GM13977 (cell line): Measurements from ENCODE around the gene LIPH.

ENCODE experiments used
- DNase-seq: peaks from one replicate; pipeline ENCODE4 v3.0.0; 2012; ENCODE audit warnings: low spot score
- CTCF ChIP-seq: IDR thresholded peaks from 2 replicates; pipeline ENCODE4 v1.5.1; 2012; ENCODE audit warnings: mild to moderate bottlenecking, control low read depth; ENCODE audit not compliant: insufficient read depth; ENCODE audit errors: extremely low read depth, missing control alignments
- in situ Hi-C: fragments of 300-500 bp; cut with MboI; formaldehyde crosslinking; loops from one replicate; pipeline ENCODE4 v1.12.0; 2022; ENCODE audit warnings: low sequenced_read_pairs, low pct_unique_long_range_greater_than_20kb, mixed read lengths, inconsistent platforms; ENCODE audit not compliant: unreplicated experiment

The LIPH gene

GRCh38 chr3:185502987-185503386, 49.4 kb downstream of the LIPH start:
- no peak for TF ChIP-seq CTCF
- in situ Hi-C loops, result no loop called here

GRCh38 chr3:185498503-185499396, 53.6 kb downstream of the LIPH start, which contains the start of gene TMEM41A:
Gene TMEM41A, minus strand, starts transcription at chr3:185499035. Its CDS starts 74 bp downstream, at chr3:185498961.
- in situ Hi-C loops, result no loop called here
- peak; percentile 96 for DNase-seq

More at GRCh38 chr3:185502987-185503386, 49.4 kb downstream of the LIPH start:
- no peak for DNase-seq

GRCh38 chr3:185490241-185490640, 62.1 kb downstream of the LIPH start:
- TF ChIP-seq CTCF, result no peak
- in situ Hi-C loops, result no loop called here
- no peak for DNase-seq

More at GRCh38 chr3:185498503-185499396, 53.6 kb downstream of the LIPH start, which contains the start of gene TMEM41A:
- no peak for TF ChIP-seq CTCF

GRCh38 chr3:185489462-185489861, 62.9 kb downstream of the LIPH start:
- in situ Hi-C loops, result no loop called here
- no peak for DNase-seq
- no peak for TF ChIP-seq CTCF

- no peak for TF ChIP-seq CTCF
- in situ Hi-C loops, result no loop called here
- no peak for DNase-seq
These were observed 63.9 kb downstream of the LIPH start for GRCh38 chr3:185488465-185488864.

GRCh38 chr3:185486394-185486793, 66.0 kb downstream of the LIPH start:
- in situ Hi-C loops, result no loop called here
- DNase-seq, result no peak
- TF ChIP-seq CTCF, result no peak
